D721Med (cell line): Measurements from ENCODE around the gene CCDC30.

ENCODE experiments used
- DNase-seq: peaks from one replicate; pipeline ENCODE4 v3.0.0; 2011; ENCODE audit warnings: low spot score; ENCODE audit not compliant: insufficient read length
- FAIRE-seq: peaks from 2 replicates; lab custom pipeline; 2011; peaks lifted over from hg19 to GRCh38; lab: Jason Lieb, UNC
- TF ChIP-seq, protein P1 (sequence below): IDR thresholded peaks from 2 replicates; pipeline ENCODE4 v1.5.1; 2012; ENCODE audit warnings: mild to moderate bottlenecking, control low read depth; ENCODE audit not compliant: insufficient read depth; ENCODE audit errors: missing control alignments

The CCDC30 gene

GRCh38 chr1:42686418-42686817 is 223.3 kb downstream of the CCDC30 start:
- FAIRE-seq (no peak), DNase-seq (no peak)
- TF ChIP-seq, protein P1, sequence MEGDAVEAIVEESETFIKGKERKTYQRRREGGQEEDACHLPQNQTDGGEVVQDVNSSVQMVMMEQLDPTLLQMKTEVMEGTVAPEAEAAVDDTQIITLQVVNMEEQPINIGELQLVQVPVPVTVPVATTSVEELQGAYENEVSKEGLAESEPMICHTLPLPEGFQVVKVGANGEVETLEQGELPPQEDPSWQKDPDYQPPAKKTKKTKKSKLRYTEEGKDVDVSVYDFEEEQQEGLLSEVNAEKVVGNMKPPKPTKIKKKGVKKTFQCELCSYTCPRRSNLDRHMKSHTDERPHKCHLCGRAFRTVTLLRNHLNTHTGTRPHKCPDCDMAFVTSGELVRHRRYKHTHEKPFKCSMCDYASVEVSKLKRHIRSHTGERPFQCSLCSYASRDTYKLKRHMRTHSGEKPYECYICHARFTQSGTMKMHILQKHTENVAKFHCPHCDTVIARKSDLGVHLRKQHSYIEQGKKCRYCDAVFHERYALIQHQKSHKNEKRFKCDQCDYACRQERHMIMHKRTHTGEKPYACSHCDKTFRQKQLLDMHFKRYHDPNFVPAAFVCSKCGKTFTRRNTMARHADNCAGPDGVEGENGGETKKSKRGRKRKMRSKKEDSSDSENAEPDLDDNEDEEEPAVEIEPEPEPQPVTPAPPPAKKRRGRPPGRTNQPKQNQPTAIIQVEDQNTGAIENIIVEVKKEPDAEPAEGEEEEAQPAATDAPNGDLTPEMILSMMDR = no peak

GRCh38 chr1:42689912-42690311 is 226.8 kb downstream of the CCDC30 start:
- DNase-seq (no peak), FAIRE-seq (no peak)
- TF ChIP-seq, protein P1 = no peak

- DNase-seq (no peak), FAIRE-seq (no peak)
- TF ChIP-seq, protein P1 = peak; percentile 3
Measured at GRCh38 chr1:42690477-42691156, 227.5 kb downstream of the CCDC30 start.

GRCh38 chr1:42691157-42691498 is 228.0 kb downstream of the CCDC30 start:
- no peak for FAIRE-seq
- TF ChIP-seq, protein P1 = no peak
- no peak for DNase-seq

DNA sequence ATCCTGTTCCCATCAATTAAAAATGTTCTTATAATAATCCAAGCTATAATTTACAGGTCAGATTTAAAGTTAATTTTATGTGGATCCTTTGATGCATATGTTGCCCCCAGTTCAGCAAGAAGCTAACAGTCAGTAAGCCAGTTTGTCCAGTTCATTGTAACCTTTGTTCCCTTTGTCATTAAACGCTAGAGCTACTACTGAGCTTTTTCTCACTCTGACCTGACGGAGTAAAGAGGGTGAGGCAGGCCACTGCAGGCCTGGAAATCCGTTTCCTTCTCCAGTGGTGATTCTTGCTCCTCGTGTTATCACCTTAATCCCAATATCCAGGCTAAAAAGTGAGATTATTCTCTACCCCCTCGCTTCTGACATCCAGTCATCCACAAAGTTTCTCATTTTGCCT is 229.4 kb downstream of the CCDC30 start:
- DNase-seq (no peak), FAIRE-seq (no peak)
- TF ChIP-seq, protein P1 = no peak

- no peak for FAIRE-seq
- TF ChIP-seq, protein P1 = no peak
- DNase-seq = no peak
Measured at GRCh38 chr1:42692911-42693310, 229.8 kb downstream of the CCDC30 start.

DNA sequence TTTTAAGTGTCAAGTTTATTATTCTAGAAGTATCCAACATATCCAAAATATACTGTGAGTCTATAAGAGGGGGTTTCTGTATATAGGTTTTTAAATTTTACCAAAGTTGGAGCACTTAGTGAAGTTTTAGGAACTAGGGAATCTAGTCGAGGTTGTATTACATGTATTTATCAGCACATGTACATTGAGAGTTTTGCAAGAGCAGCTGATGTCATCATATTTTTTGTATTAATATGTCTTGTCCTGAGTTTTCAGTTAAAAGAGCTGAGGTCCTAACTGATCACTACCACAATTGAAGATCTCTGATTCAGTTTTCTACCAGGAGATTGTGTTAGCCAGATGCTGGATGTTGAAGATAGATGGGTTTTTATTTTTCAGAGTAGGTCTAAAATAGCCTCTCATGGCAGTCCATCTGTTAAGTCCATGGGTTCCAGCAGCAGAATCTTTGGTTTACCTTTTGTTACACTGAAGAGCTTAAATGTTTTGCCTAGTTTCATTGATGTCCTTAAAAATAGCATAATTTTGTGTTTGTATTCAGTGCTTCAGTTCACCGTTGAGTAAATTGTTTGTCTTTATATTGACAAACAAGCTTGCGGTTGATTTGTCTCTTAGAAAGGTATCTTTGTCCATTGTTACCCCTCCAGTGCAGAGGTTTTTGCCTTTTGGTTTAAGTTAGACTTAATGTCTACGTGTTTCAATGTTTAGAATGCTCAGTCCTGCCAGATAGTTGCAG is 235.2 kb downstream of the CCDC30 start:
- DNase-seq = no peak
- TF ChIP-seq, protein P1 = no peak
- FAIRE-seq = no peak
